Right atrium auricular region (tissue), 2 donors: ENCODE results near the gene CEMIP. TPM values are rescaled to one million over a fixed set of nuclear protein-coding genes. Genes with fewer than 3 reads are reported as not detected.

ENCODE experiments used
- DNase-seq: peaks from one replicate; pipeline ENCODE4 v3.0.0-alpha.2; 2019; ENCODE audit warnings: low spot score
- H3K27ac ChIP-seq, 2 donors: fragments of 200-600 bp; sonication (generic); 1 replicate in 1 of 2; 2 replicates in 1 of 2; pipeline ENCODE4 v1.5.1; 2016 to 2019
- H3K27me3 ChIP-seq, 2 donors: fragments of 200-600 bp; sonication (generic); one replicate each; pipeline versions ENCODE4 v1.5.1 to v1.6.0; 2017 to 2019
- H3K36me3 ChIP-seq: fragments of 200-600 bp; sonication (generic); one replicate; pipeline ENCODE4 v1.5.1; 2016
- H3K4me1 ChIP-seq, 2 donors: fragments of 200-600 bp; sonication (generic); one replicate each; pipeline versions ENCODE4 v1.5.1 to v1.6.0; 2017 to 2019
- H3K4me3 ChIP-seq, 2 donors: fragments of 200-600 bp; sonication (generic); 1 replicate in 1 of 2; 2 replicates in 1 of 2; pipeline ENCODE4 v1.5.1; 2017 to 2019; ENCODE audit warnings: mild to moderate bottlenecking in 1 of 2, moderate library complexity in 1 of 2
- H3K9me3 ChIP-seq, 2 donors: fragments of 200-600 bp; sonication (generic); one replicate each; pipeline ENCODE4 v1.5.1; 2019
- total RNA-seq, 2 donors: library from RNA; depleted of rRNA; stranded (reverse); fragments of >200 nt; gene quantifications; one replicate each; pipeline ENCODE4 v1.1.0, GENCODE V29; 2016
- TF ChIP-seq, protein P1 (sequence below), 2 donors: fragments of 200-600 bp; sonication (generic); IDR thresholded peaks; one replicate each; pipeline ENCODE4 v1.5.1; 2019; ENCODE audit warnings: antibody characterized with exemption in 2 of 2

CEMIP gene
- total RNA-seq, 2 donors from 2014 or later = 0.22 to 2.9 TPM

DNA sequence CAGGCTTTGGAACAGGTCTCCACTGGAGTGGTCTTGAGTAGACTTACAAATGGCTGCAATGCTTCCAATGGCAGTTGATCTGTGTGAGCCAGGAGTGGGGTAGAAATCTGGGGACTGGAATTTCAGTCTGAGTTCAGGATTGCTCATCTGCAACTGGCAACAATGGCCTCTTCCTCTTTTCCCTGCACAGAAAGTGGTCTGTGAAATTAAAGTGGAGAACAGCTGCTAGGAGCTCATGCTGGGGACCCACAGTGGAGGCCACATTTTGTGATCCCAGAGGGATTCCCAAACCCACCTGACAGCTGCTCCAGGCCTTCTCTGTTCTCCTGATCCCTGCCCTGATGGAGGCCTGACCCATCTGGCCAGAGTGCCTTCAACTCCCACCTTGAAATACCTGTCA is 49.6 kb downstream of the CEMIP start:
- Histone ChIP-seq H3K9me3 (no peaks in the 10 kb centered on the region), H3K27ac (no peak overlapping the region), H3K4me1 (no peaks in the 10 kb centered on the region), H3K36me3 (no peaks in the 10 kb centered on the region), H3K27me3 (no peaks in the 10 kb centered on the region), H3K4me3 (no peak overlapping the region)
- TF ChIP-seq, protein P1, sequence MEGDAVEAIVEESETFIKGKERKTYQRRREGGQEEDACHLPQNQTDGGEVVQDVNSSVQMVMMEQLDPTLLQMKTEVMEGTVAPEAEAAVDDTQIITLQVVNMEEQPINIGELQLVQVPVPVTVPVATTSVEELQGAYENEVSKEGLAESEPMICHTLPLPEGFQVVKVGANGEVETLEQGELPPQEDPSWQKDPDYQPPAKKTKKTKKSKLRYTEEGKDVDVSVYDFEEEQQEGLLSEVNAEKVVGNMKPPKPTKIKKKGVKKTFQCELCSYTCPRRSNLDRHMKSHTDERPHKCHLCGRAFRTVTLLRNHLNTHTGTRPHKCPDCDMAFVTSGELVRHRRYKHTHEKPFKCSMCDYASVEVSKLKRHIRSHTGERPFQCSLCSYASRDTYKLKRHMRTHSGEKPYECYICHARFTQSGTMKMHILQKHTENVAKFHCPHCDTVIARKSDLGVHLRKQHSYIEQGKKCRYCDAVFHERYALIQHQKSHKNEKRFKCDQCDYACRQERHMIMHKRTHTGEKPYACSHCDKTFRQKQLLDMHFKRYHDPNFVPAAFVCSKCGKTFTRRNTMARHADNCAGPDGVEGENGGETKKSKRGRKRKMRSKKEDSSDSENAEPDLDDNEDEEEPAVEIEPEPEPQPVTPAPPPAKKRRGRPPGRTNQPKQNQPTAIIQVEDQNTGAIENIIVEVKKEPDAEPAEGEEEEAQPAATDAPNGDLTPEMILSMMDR (IDR thresholded peaks at IDR 0.05) = no peak
- no peak for DNase-seq

DNA sequence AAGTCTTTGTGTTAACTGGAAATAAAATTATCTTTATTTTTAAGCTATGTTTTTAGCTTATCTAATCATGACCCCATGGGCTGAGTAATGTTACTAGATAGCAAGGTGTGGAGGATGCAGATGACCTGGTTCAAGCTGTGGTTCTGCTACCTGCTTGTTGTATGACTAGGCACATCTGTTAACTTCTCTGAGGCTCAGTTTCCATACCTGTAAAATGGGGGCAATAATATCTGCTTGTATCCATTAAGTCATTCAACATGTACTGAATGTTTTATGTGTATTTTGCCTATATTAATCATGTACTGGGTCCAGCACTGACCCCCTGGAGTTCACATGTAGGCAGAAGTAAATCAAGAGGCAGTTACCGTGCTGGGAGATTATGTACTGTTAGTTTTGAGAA is 51.5 kb downstream of the CEMIP start:
- Histone ChIP-seq H3K27me3 (no peaks in the 10 kb centered on the region), H3K4me3 (no peak overlapping the region), H3K4me1 (no peaks in the 10 kb centered on the region), H3K27ac (no peak overlapping the region), H3K9me3 (no peaks in the 10 kb centered on the region), H3K36me3 (no peaks in the 10 kb centered on the region)
- DNase-seq = no peak
- TF ChIP-seq, protein P1 (IDR thresholded peaks at IDR 0.05) = no peak

DNA sequence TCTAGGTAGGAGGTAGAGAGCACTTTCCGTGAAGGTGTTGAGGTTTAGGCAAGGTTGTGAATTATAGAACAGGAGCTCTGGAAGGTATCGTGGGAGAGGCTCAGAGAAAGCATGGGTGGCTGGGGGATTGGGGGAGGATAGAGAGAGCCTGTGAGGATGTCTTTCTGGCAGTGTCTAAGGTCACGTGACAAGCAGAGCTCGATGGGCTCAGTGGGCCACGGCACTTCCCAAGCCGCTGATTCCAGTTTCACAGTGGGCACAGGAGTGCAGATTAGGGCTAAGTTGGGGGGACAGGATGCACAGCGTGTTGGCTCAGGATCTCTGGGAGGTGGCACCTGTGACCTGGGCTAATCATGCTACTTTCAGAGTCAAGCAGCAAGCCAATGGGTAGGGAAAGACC is 52.0 kb downstream of the CEMIP start:
- H3K27ac ChIP-seq = no peak overlapping the region
- H3K36me3 ChIP-seq = no peaks in the 10 kb centered on the region
- no peaks in the 10 kb centered on the region for H3K4me1 ChIP-seq
- H3K27me3 ChIP-seq = no peaks in the 10 kb centered on the region
- TF ChIP-seq, protein P1 (IDR thresholded peaks at IDR 0.05) = no peak
- H3K9me3 ChIP-seq = no peaks in the 10 kb centered on the region
- no peak overlapping the region for H3K4me3 ChIP-seq
- DNase-seq = no peak

DNA sequence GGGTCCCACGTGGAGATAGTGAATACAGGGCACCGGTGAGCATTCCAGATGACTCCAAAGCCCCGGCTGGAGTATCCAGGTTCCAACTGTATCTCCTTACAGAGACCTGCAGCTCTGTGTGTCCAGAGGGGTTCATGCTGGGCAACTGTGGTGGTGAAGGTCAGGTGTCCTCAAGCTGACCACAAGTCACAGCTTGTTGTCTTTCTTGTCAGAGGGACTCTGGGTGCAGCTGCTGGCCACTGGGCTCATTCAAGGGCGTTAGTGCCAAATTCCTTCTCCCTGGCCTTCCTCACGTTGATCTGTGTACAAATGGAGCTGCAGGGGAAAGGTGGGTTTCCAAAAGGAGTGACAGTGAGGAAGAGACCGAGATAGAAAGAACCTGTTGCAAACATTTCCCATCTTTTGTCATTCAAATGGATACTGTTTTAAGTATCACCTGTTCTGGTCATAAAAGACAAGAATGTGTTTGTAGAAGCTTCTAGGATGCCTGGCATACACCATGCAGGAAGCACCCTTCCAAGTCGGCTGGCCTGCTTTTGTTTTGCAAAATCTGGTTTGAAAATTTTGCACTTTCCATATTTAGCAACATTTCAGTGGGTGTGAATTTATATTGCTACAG is 52.5 kb downstream of the CEMIP start:
- DNase-seq = no peak

DNA sequence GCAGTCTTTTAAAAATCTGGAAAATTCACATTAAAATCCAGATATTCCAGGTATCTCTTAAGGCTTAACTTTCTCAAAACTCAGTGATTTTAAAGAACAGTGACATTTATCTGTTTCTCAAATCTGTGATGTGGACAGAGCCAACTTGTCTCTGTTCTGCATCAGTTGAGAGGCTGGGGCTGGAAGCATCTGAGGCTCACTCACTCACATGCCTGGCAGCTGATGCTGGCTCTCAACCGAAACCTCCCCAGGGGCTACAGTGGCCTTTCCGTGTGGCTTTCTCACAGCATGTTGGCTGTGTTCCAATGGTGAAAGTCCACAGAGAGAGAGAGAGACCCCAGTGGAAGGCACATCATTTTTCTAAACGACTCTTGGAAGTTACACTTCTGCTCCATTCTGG is 53.5 kb downstream of the CEMIP start:
- Histone ChIP-seq H3K27ac (no peak overlapping the region), H3K4me1 (no peaks in the 10 kb centered on the region), H3K9me3 (no peaks in the 10 kb centered on the region), H3K4me3 (no peak overlapping the region), H3K36me3 (no peaks in the 10 kb centered on the region), H3K27me3 (no peaks in the 10 kb centered on the region)
- TF ChIP-seq, protein P1 (IDR thresholded peaks at IDR 0.05) = no peak
- DNase-seq = no peak

More for the DNA sequence above, 52.5 kb downstream of the CEMIP start:
- Histone ChIP-seq H3K4me3 (no peak overlapping the region), H3K4me1 (no peaks in the 10 kb centered on the region), H3K27ac (no peak overlapping the region), H3K36me3 (no peaks in the 10 kb centered on the region), H3K9me3 (no peaks in the 10 kb centered on the region), H3K27me3 (no peaks in the 10 kb centered on the region)
- TF ChIP-seq, protein P1 (IDR thresholded peaks at IDR 0.05) = no peak

DNA sequence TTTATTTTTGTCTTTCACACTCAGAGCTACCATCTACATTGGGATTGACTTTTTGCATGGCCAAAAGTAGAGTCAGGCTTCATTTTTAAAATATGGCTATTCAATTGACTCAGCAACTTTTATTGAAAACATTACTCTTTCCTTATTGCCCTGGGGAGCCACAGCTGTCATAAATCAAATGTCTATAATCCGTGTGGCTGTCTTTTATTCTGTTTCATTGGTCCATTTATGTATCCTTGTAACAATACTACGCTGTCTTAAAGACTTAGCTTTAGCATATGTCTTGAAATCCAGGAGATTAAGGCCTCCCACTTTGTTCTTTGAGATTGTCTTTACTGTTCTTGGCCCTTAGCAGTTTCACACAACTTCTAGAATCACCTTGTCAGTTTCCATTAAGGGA is 55.2 kb downstream of the CEMIP start:
- no peak for DNase-seq
- Histone ChIP-seq H3K27me3 (no peaks in the 10 kb centered on the region), H3K4me3 (no peak overlapping the region), H3K27ac (no peak overlapping the region), H3K9me3 (no peaks in the 10 kb centered on the region), H3K4me1 (no peaks in the 10 kb centered on the region), H3K36me3 (no peaks in the 10 kb centered on the region)
- TF ChIP-seq, protein P1 (IDR thresholded peaks at IDR 0.05) = no peak
